BJ (cell line): ENCODE measurements around the gene CC2D2B. TPM values are rescaled to one million over a fixed set of nuclear protein-coding genes. Genes with fewer than 3 reads are reported as not detected.
"Not testable (repeated sequence)": the region's sequence is repeated elsewhere in the genome, so short reads cannot be mapped to it uniquely, and the experiment has no call there.

Experiments used
- CTCF ChIA-PET: fragments of 350-600 bp; formaldehyde crosslinking; extraction: SDS; loops from one replicate; lab custom pipeline; 2021; ENCODE audit warnings: antibody characterized with exemption, inconsistent platforms; lab: Yijun Ruan, JAX
- POLR2A ChIA-PET: fragments of 300-600 bp; sonication (Branson Sonifier 250); formaldehyde crosslinking; extraction: SDS; loops from one replicate; lab custom pipeline; 2021; ENCODE audit warnings: antibody characterized with exemption; lab: Charles Lee
- DNase-seq: peaks from one replicate; pipeline ENCODE4 v3.0.0-alpha.2; 2011; ENCODE audit warnings: low read depth
- H3K27me3 ChIP-seq: 2 replicates; pipeline ENCODE4 v1.6.0; 2011; ENCODE audit warnings: low read length; ENCODE audit not compliant: control insufficient read depth, insufficient read depth
- H3K36me3 ChIP-seq: 2 replicates; pipeline ENCODE4 v1.5.1; 2011; ENCODE audit warnings: low read length; ENCODE audit not compliant: control insufficient read depth, insufficient read depth
- H3K4me3 ChIP-seq: 2 replicates; pipeline ENCODE4 v1.5.1; 2011; ENCODE audit warnings: low read depth, mild to moderate bottlenecking, control low read depth, low read length
- CTCF ChIP-seq: IDR thresholded peaks from 2 replicates; pipeline ENCODE4 v1.5.1; 2011; ENCODE audit warnings: low read depth, mild to moderate bottlenecking, control low read depth, inconsistent platforms, low read length, moderate library complexity; ENCODE audit not compliant: insufficient read depth
- polyA plus RNA-seq: library from polyadenylated mRNA; depleted of rRNA; stranded (reverse); fragments of >200 nt; gene quantifications from 2 replicates; pipeline ENCODE4 v1.2.3, GENCODE V29; 2011

The CC2D2B gene
- polyA plus RNA-seq, 1 experiment: not detected

- CTCF ChIA-PET: interaction anchor here (0.8 kb wide), 1 partner anchor 244 kb away, joined by 3 read pairs; no protein-coding TSS in a partner anchor
- POLR2A ChIA-PET: no interaction called here
- no peak for DNase-seq
- Histone ChIP-seq H3K4me3 (no peak overlapping the region), H3K27me3 (no peaks in the 10 kb centered on the region), H3K36me3 (no peaks in the 10 kb centered on the region)
- no peak for TF ChIP-seq CTCF
Measured at GRCh38 chr10:96047004-96047649, 139.4 kb downstream of the CC2D2B start.

GRCh38 chr10:96047925-96048324 lies 140.2 kb downstream of the CC2D2B start:
- H3K27me3 ChIP-seq, H3K36me3 ChIP-seq, CTCF ChIA-PET, POLR2A ChIA-PET, DNase-seq, H3K4me3 ChIP-seq: not testable (repeated sequence)

GRCh38 chr10:96049340-96049739 lies 141.6 kb downstream of the CC2D2B start:
- H3K36me3 ChIP-seq: no peaks in the 10 kb centered on the region
- ChIA-PET CTCF (no interaction called here), POLR2A (no interaction called here)
- no peak for TF ChIP-seq CTCF
- no peaks in the 10 kb centered on the region for H3K27me3 ChIP-seq
- DNase-seq: no peak
- no peak overlapping the region for H3K4me3 ChIP-seq

GRCh38 chr10:96053985-96054384 lies 146.2 kb downstream of the CC2D2B start:
- no peak for TF ChIP-seq CTCF
- Histone ChIP-seq H3K4me3 (no peak overlapping the region), H3K36me3 (peaks cover 9% of the 10 kb centered on the region), H3K27me3 (no peaks in the 10 kb centered on the region)
- DNase-seq: no peak
- ChIA-PET CTCF (interaction anchor here (0.7 to 1.1 kb wide), 2 partner anchors 10 to 175 kb away, joined by 3 to 4 read pairs; no protein-coding TSS in a partner anchor), POLR2A (no interaction called here)

- CTCF ChIA-PET: interaction anchor here (0.6 to 1.3 kb wide), 3 partner anchors 40 to 1471 kb away, joined by 3 to 4 read pairs (median 3); no protein-coding TSS in a partner anchor
- peaks cover 9% of the 10 kb centered on the region for H3K36me3 ChIP-seq
- no peak for TF ChIP-seq CTCF
- POLR2A ChIA-PET: no interaction called here
- no peaks in the 10 kb centered on the region for H3K27me3 ChIP-seq
- DNase-seq: no peak
- no peak overlapping the region for H3K4me3 ChIP-seq
Measured at GRCh38 chr10:96056787-96057186, 149.0 kb downstream of the CC2D2B start.
